HEK293 (cell line): ENCODE results near the gene FSTL4.

Source experiments
- GFI1B ChIP-seq: fragments of 450-650 bp; formaldehyde crosslinking; IDR thresholded peaks from 2 replicates; pipeline ENCODE4 v1.5.1; 2016; ENCODE audit warnings: missing biosample characterization, missing genetic modification characterization
- MZF1 ChIP-seq: fragments of 450-650 bp; formaldehyde crosslinking; IDR thresholded peaks from 2 replicates; pipeline ENCODE4 v1.5.1; 2017; ENCODE audit warnings: missing biosample characterization, missing genetic modification characterization, borderline replicate concordance
- PBX3 ChIP-seq: sonication (generic); formaldehyde crosslinking; IDR thresholded peaks from 2 replicates; pipeline ENCODE4 v1.8.1; 2022; ENCODE audit warnings: mild to moderate bottlenecking, moderate library complexity, missing genetic modification reagents
- SETDB1 ChIP-seq: IDR thresholded peaks from one replicate; pipeline ENCODE4 v1.6.1; 2017; ENCODE audit warnings: mild to moderate bottlenecking, low read length, moderate library complexity, mixed read lengths; ENCODE audit not compliant: insufficient read length
- ZNF157 ChIP-seq: fragments of 450-650 bp; formaldehyde crosslinking; IDR thresholded peaks from 2 replicates; pipeline ENCODE4 v1.5.1; 2016; ENCODE audit warnings: missing biosample characterization, missing genetic modification characterization
- ZNF302 ChIP-seq: fragments of 450-650 bp; formaldehyde crosslinking; IDR thresholded peaks from 2 replicates; pipeline ENCODE4 v1.5.1; 2016; ENCODE audit warnings: missing biosample characterization, missing genetic modification characterization, low read depth
- ZNF580 ChIP-seq: fragments of 450-650 bp; formaldehyde crosslinking; IDR thresholded peaks from 2 replicates; pipeline ENCODE4 v1.5.1; 2016; ENCODE audit warnings: missing biosample characterization, missing genetic modification characterization
- TF ChIP-seq, protein P1 (sequence below): fragments of 450-650 bp; formaldehyde crosslinking; IDR thresholded peaks from 2 replicates; pipeline ENCODE4 v1.5.1; 2016; ENCODE audit warnings: missing biosample characterization, missing genetic modification characterization
- TF ChIP-seq, protein P2 (sequence below): fragments of 450-650 bp; formaldehyde crosslinking; IDR thresholded peaks from 2 replicates; pipeline ENCODE4 v1.5.1; 2017; ENCODE audit warnings: missing biosample characterization, missing genetic modification characterization
- TF ChIP-seq, protein P3 (sequence below): fragments of 450-650 bp; formaldehyde crosslinking; conservative IDR thresholded peaks from 2 replicates; pipeline ENCODE4 v1.5.1; 2016; ENCODE audit warnings: low read depth, missing biosample characterization, missing genetic modification characterization

DNA sequence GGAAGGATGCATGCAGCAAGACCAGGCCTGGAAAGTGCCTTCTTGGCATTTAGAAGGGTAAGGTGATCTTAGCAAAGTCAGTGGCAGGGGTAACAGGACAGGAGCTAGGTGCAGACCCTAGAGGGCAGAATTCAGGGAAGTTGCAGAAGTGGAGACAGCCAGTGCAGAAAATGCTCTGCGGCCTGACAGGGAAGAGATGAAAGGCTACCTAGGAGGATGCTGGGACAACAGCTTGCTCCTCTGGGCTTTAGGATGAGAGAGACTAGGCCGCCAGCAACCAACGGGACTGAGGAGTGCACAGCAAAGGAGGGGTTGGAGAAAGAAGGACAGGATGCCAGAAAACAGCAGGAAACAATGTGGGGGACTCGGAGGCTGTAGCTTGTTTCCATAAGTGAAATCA, 219.9 kb downstream of the FSTL4 start:
- TF ChIP-seq GFI1B (tag by site-specific recombination): no peak
- TF ChIP-seq, protein P1, sequence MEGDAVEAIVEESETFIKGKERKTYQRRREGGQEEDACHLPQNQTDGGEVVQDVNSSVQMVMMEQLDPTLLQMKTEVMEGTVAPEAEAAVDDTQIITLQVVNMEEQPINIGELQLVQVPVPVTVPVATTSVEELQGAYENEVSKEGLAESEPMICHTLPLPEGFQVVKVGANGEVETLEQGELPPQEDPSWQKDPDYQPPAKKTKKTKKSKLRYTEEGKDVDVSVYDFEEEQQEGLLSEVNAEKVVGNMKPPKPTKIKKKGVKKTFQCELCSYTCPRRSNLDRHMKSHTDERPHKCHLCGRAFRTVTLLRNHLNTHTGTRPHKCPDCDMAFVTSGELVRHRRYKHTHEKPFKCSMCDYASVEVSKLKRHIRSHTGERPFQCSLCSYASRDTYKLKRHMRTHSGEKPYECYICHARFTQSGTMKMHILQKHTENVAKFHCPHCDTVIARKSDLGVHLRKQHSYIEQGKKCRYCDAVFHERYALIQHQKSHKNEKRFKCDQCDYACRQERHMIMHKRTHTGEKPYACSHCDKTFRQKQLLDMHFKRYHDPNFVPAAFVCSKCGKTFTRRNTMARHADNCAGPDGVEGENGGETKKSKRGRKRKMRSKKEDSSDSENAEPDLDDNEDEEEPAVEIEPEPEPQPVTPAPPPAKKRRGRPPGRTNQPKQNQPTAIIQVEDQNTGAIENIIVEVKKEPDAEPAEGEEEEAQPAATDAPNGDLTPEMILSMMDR (tag by site-specific recombination): no peak
- no peak for TF ChIP-seq ZNF580
- TF ChIP-seq MZF1 (tag by site-specific recombination): no peak
- TF ChIP-seq, protein P2, sequence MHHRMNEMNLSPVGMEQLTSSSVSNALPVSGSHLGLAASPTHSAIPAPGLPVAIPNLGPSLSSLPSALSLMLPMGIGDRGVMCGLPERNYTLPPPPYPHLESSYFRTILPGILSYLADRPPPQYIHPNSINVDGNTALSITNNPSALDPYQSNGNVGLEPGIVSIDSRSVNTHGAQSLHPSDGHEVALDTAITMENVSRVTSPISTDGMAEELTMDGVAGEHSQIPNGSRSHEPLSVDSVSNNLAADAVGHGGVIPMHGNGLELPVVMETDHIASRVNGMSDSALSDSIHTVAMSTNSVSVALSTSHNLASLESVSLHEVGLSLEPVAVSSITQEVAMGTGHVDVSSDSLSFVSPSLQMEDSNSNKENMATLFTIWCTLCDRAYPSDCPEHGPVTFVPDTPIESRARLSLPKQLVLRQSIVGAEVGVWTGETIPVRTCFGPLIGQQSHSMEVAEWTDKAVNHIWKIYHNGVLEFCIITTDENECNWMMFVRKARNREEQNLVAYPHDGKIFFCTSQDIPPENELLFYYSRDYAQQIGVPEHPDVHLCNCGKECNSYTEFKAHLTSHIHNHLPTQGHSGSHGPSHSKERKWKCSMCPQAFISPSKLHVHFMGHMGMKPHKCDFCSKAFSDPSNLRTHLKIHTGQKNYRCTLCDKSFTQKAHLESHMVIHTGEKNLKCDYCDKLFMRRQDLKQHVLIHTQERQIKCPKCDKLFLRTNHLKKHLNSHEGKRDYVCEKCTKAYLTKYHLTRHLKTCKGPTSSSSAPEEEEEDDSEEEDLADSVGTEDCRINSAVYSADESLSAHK (tag by site-specific recombination): no peak
- no peak for TF ChIP-seq ZNF157 (tag by site-specific recombination)
- no peak for TF ChIP-seq PBX3
- TF ChIP-seq, protein P3, sequence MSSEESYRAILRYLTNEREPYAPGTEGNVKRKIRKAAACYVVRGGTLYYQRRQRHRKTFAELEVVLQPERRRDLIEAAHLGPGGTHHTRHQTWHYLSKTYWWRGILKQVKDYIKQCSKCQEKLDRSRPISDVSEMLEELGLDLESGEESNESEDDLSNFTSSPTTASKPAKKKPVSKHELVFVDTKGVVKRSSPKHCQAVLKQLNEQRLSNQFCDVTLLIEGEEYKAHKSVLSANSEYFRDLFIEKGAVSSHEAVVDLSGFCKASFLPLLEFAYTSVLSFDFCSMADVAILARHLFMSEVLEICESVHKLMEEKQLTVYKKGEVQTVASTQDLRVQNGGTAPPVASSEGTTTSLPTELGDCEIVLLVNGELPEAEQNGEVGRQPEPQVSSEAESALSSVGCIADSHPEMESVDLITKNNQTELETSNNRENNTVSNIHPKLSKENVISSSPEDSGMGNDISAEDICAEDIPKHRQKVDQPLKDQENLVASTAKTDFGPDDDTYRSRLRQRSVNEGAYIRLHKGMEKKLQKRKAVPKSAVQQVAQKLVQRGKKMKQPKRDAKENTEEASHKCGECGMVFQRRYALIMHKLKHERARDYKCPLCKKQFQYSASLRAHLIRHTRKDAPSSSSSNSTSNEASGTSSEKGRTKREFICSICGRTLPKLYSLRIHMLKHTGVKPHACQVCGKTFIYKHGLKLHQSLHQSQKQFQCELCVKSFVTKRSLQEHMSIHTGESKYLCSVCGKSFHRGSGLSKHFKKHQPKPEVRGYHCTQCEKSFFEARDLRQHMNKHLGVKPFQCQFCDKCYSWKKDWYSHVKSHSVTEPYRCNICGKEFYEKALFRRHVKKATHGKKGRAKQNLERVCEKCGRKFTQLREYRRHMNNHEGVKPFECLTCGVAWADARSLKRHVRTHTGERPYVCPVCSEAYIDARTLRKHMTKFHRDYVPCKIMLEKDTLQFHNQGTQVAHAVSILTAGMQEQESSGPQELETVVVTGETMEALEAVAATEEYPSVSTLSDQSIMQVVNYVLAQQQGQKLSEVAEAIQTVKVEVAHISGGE: no peak
- no peak for TF ChIP-seq ZNF302 (tag by site-specific recombination)
- TF ChIP-seq SETDB1: no peak
